Endothelial cell (in vitro differentiated cells): ENCODE results near the gene MAP2. TPM values are rescaled to one million over a fixed set of nuclear protein-coding genes. Genes with fewer than 3 reads are reported as not detected.
"Not testable (repeated sequence)": the region's sequence is repeated elsewhere in the genome, so short reads cannot be mapped to it uniquely, and the experiment has no call there.

ENCODE experiments used
- DNase-seq: peaks from one replicate; pipeline ENCODE4 v3.0.0; 2021; ENCODE audit warnings: low spot score
- H3K27ac Mint-ChIP-seq: one replicate; pipeline ENCODE4 v1.8.0; 2021; ENCODE audit warnings: mixed read lengths, inconsistent platforms; ENCODE audit not compliant: unreplicated experiment
- H3K27me3 Mint-ChIP-seq: one replicate; pipeline ENCODE4 v1.8.0; 2021; ENCODE audit warnings: mild to moderate bottlenecking, moderate library complexity, mixed read lengths, inconsistent platforms; ENCODE audit not compliant: unreplicated experiment
- H3K36me3 Mint-ChIP-seq: one replicate; pipeline ENCODE4 v1.8.0; 2021; ENCODE audit warnings: mild to moderate bottlenecking, low read depth, mixed read lengths, inconsistent platforms; ENCODE audit not compliant: unreplicated experiment
- H3K4me1 Mint-ChIP-seq: one replicate; pipeline ENCODE4 v1.8.0; 2021; ENCODE audit warnings: mild to moderate bottlenecking, mixed read lengths, inconsistent platforms; ENCODE audit not compliant: unreplicated experiment
- H3K4me3 Mint-ChIP-seq: one replicate; pipeline ENCODE4 v1.8.0; 2021; ENCODE audit warnings: mild to moderate bottlenecking, mixed read lengths, inconsistent platforms; ENCODE audit not compliant: unreplicated experiment
- H3K9me3 Mint-ChIP-seq: one replicate; pipeline ENCODE4 v1.8.0; 2021; ENCODE audit warnings: mixed read lengths, inconsistent platforms; ENCODE audit not compliant: unreplicated experiment
- CTCF ChIP-seq: fragments of 200-600 bp; sonication (generic); IDR thresholded peaks from one replicate; pipeline ENCODE4 v1.5.0; 2021; ENCODE audit warnings: antibody characterized with exemption; ENCODE audit not compliant: unreplicated experiment
- total RNA-seq: library from RNA; stranded (reverse); fragmentation: NEBNext Ultra II Directional; extraction: Animal tissue kit (Norgen Biotek cat#: 25700); gene quantifications from one replicate; pipeline ENCODE4 v1.2.1, GENCODE V29; 2021; ENCODE audit not compliant: unreplicated experiment

Gene MAP2
- total RNA-seq, 1 donor from 2014 or later, result 2.1 TPM

GRCh38 chr2:209584915-209585314, 161.1 kb downstream of the MAP2 start:
- Mint-ChIP-seq H3K4me3 (no peak overlapping the region), H3K27me3 (no peaks in the 10 kb centered on the region), H3K9me3 (no peaks in the 10 kb centered on the region), H3K4me1 (no peaks in the 10 kb centered on the region), H3K27ac (no peak overlapping the region), H3K36me3 (no peaks in the 10 kb centered on the region)
- no peak for DNase-seq
- no peak for TF ChIP-seq CTCF

- Mint-ChIP-seq H3K27ac (no peak overlapping the region), H3K9me3 (no peaks in the 10 kb centered on the region), H3K27me3 (no peaks in the 10 kb centered on the region), H3K36me3 (no peaks in the 10 kb centered on the region), H3K4me3 (no peak overlapping the region), H3K4me1 (no peaks in the 10 kb centered on the region)
- TF ChIP-seq CTCF, result no peak
- DNase-seq, result no peak
These were observed 167.2 kb downstream of the MAP2 start for GRCh38 chr2:209591021-209591420.

GRCh38 chr2:209592106-209592505, 168.3 kb downstream of the MAP2 start:
- no peaks in the 10 kb centered on the region for H3K36me3 Mint-ChIP-seq

GRCh38 chr2:209593930-209594329, 170.1 kb downstream of the MAP2 start:
- no peaks in the 10 kb centered on the region for H3K36me3 Mint-ChIP-seq
- no peaks in the 10 kb centered on the region for H3K4me1 Mint-ChIP-seq
- H3K27me3 Mint-ChIP-seq, result no peaks in the 10 kb centered on the region
- no peak for TF ChIP-seq CTCF
- H3K4me3 Mint-ChIP-seq, result no peak overlapping the region
- DNase-seq, result no peak
- H3K27ac Mint-ChIP-seq, result no peak overlapping the region
- no peaks in the 10 kb centered on the region for H3K9me3 Mint-ChIP-seq

More at GRCh38 chr2:209592106-209592505, 168.3 kb downstream of the MAP2 start:
- no peaks in the 10 kb centered on the region for H3K9me3 Mint-ChIP-seq
- no peaks in the 10 kb centered on the region for H3K4me1 Mint-ChIP-seq
- no peak overlapping the region for H3K4me3 Mint-ChIP-seq
- H3K27ac Mint-ChIP-seq, result no peak overlapping the region
- DNase-seq, result no peak
- no peaks in the 10 kb centered on the region for H3K27me3 Mint-ChIP-seq
- TF ChIP-seq CTCF, result no peak

- H3K27me3 Mint-ChIP-seq, result no peaks in the 10 kb centered on the region
- no peak overlapping the region for H3K27ac Mint-ChIP-seq
- DNase-seq, result no peak
- no peaks in the 10 kb centered on the region for H3K4me1 Mint-ChIP-seq
- no peaks in the 10 kb centered on the region for H3K36me3 Mint-ChIP-seq
- no peaks in the 10 kb centered on the region for H3K9me3 Mint-ChIP-seq
- H3K4me3 Mint-ChIP-seq, result no peak overlapping the region
- no peak for TF ChIP-seq CTCF
These were observed 172.4 kb downstream of the MAP2 start for GRCh38 chr2:209596262-209596661.

- H3K4me3 Mint-ChIP-seq, DNase-seq, H3K4me1 Mint-ChIP-seq, H3K27ac Mint-ChIP-seq, H3K27me3 Mint-ChIP-seq, H3K9me3 Mint-ChIP-seq, H3K36me3 Mint-ChIP-seq: not testable (repeated sequence)
These were observed 174.4 kb downstream of the MAP2 start for GRCh38 chr2:209598227-209598626.
